GM19372 (cell line): Measurements from ENCODE around the gene ENTPD7.
"Not testable (repeated sequence)": the region's sequence is repeated elsewhere in the genome, so short reads cannot be mapped to it uniquely, and the experiment has no call there.

Experiments
- ATAC-seq: cut with Tn5 transposase; IDR thresholded peaks from one replicate; pipeline ENCODE4 v1.9.1; 2021; ENCODE audit warnings: mild to moderate bottlenecking, low read depth, moderate library complexity; ENCODE audit not compliant: unreplicated experiment

The ENTPD7 gene

GRCh38 chr10:99740933-99741559, 81.7 kb downstream of the ENTPD7 start:
- ATAC-seq, result no peak

- no peak for ATAC-seq
Measured at GRCh38 chr10:99742254-99742653, 82.9 kb downstream of the ENTPD7 start.

- ATAC-seq, result no peak
Measured at GRCh38 chr10:99742701-99743100, 83.4 kb downstream of the ENTPD7 start.

GRCh38 chr10:99743841-99744240, 84.5 kb downstream of the ENTPD7 start:
- ATAC-seq, result no peak

- not testable (repeated sequence) for ATAC-seq
Measured at GRCh38 chr10:99746166-99746565, 86.9 kb downstream of the ENTPD7 start.

- ATAC-seq, result no peak
Measured at GRCh38 chr10:99748823-99749451, 89.6 kb downstream of the ENTPD7 start.

GRCh38 chr10:99750641-99751040, 91.3 kb downstream of the ENTPD7 start:
- ATAC-seq, result no peak

GRCh38 chr10:99754670-99755069, 95.4 kb downstream of the ENTPD7 start:
- ATAC-seq, result no peak
